ENCODE results near the gene COX6A2. TPM values are rescaled to one million over a fixed set of nuclear protein-coding genes. Genes with fewer than 3 reads are reported as not detected.

The COX6A2 gene
- total RNA-seq, 4 donors from 2014 or later = not detected

GRCh38 chr16:31380201-31380600 is 48.0 kb downstream of the COX6A2 start:
- no peak for DNase-seq (ENCODE audit: low spot score in 2 of 2)
- Histone ChIP-seq H3K27ac (no peak overlapping the region), H3K36me3 (no peaks in the 10 kb centered on the region), H3K4me1 (no peaks in the 10 kb centered on the region), H3K9me3 (peaks cover 0 to 15% (median 0%) of the 10 kb centered on the region in 4 donors), H3K4me3 (no peak overlapping the region), H3K27me3 (no peaks in the 10 kb centered on the region)
- 77 to 78% methylated on average over 11 to 12 of the region's 12 CpGs for WGBS, 2 donors
- TF ChIP-seq CTCF (IDR thresholded peaks at IDR 0.05) (no peak), POLR2A (IDR thresholded peaks at IDR 0.05) (no peak), EP300 (IDR thresholded peaks at IDR 0.05) (no peak)

Other genes with a start within 250 kb of the COX6A2 start
- 100 to 1,000 TPM in 3 of 4 donors, 10 to 100 TPM in 1; 91.8 to 125 (median 109) TPM for gene FUS, start 248.2 kb downstream of the COX6A2 start, total RNA-seq
- gene PYCARD, start 225.6 kb downstream of the COX6A2 start, total RNA-seq = 10 to 100 TPM; 27.8 to 64.5 (median 46.7) TPM
- gene TRIM72, start 214.2 kb downstream of the COX6A2 start, total RNA-seq = under 1 TPM in 3 of 4 donors, not detected in 1; under 0.01 to 0.60 (median 0.21) TPM
- 1 to 10 TPM in 1 of 4 donors, not detected in 3; 5.5 TPM for gene PYDC1, start 211.2 kb downstream of the COX6A2 start, total RNA-seq
- 10 to 100 TPM; 10.9 to 31.0 (median 27.1) TPM for gene ITGAM, start 168.4 kb downstream of the COX6A2 start, total RNA-seq
- gene ITGAX, start 73.2 kb downstream of the COX6A2 start, total RNA-seq = 1 to 10 TPM; 1.8 to 9.3 (median 4.3) TPM
- under 1 TPM in 2 of 4 donors, not detected in 2; under 0.01 to 0.22 TPM for gene ITGAD, start 35.0 kb downstream of the COX6A2 start, total RNA-seq
- gene ZNF843, start 14.4 kb upstream of the COX6A2 start, total RNA-seq = 1 to 10 TPM; 1.5 to 2.5 (median 2.1) TPM
- gene ARMC5, start 31.1 kb upstream of the COX6A2 start, total RNA-seq = 10 to 100 TPM in 1 of 4 donors, 1 to 10 TPM in 3; 6.6 to 11.6 (median 9.1) TPM
- gene TGFB1I1, start 43.8 kb upstream of the COX6A2 start, total RNA-seq = 10 to 100 TPM; 29.3 to 68.7 (median 53.5) TPM
- gene SLC5A2, start 54.8 kb upstream of the COX6A2 start, total RNA-seq = not detected
- gene RUSF1, start 80.0 kb upstream of the COX6A2 start, total RNA-seq = 100 to 1,000 TPM in 2 of 4 donors, 10 to 100 TPM in 2; 71.7 to 118 (median 93.5) TPM
- not detected for gene AHSP, start 99.5 kb upstream of the COX6A2 start, total RNA-seq

All from tibial nerve (tissue), 4 donors.